CD4-positive, CD25-positive, alpha-beta regulatory T cell (primary cell): ENCODE data around the gene NDC80. TPM values are rescaled to one million over a fixed set of nuclear protein-coding genes. Genes with fewer than 3 reads are reported as not detected.
"Not testable (repeated sequence)": the region's sequence is repeated elsewhere in the genome, so short reads cannot be mapped to it uniquely, and the experiment has no call there.

Experiments
- ATAC-seq, 2 donors: fragments of 150-1000 bp; cut with Tn5 transposase; one replicate each; pipeline ENCODE4 v1.10.0; 2021; ENCODE audit warnings: low read depth in 2 of 2, moderate number of reproducible peaks in 2 of 2, moderate library complexity in 1 of 2
- DNase-seq, 3 donors: peaks; one replicate each; pipeline versions ENCODE4 v3.0.0 to v3.0.0-alpha.2; 2012 to 2022; ENCODE audit warnings: mixed read lengths in 1 of 3
- H3K27ac ChIP-seq: one replicate; pipeline ENCODE4 v1.7.0; 2013; ENCODE audit warnings: mild to moderate bottlenecking, low read length; ENCODE audit not compliant: insufficient read depth, poor library complexity, severe bottlenecking
- H3K27me3 ChIP-seq: one replicate; pipeline ENCODE4 v1.7.0; 2013; ENCODE audit warnings: low read length; ENCODE audit not compliant: control insufficient read depth, insufficient read depth
- H3K36me3 ChIP-seq: one replicate; pipeline ENCODE4 v1.7.0; 2013; ENCODE audit warnings: mild to moderate bottlenecking, low read length, moderate library complexity; ENCODE audit not compliant: control insufficient read depth, insufficient read depth
- H3K4me1 ChIP-seq: 2 replicates; pipeline ENCODE4 v1.7.0; 2013; ENCODE audit warnings: mild to moderate bottlenecking, low read length; ENCODE audit not compliant: insufficient read depth, control insufficient read depth, poor library complexity, severe bottlenecking
- H3K4me3 ChIP-seq: one replicate; pipeline ENCODE4 v1.7.0; 2013; ENCODE audit warnings: low read depth, mild to moderate bottlenecking, low read length, moderate library complexity
- H3K9me3 ChIP-seq, 2 experiments: 1 replicate in 1 of 2; 2 replicates in 1 of 2; pipeline ENCODE4 v1.7.0; 2013; ENCODE audit warnings: low read length in 2 of 2, mild to moderate bottlenecking in 1 of 2, moderate library complexity in 1 of 2; ENCODE audit not compliant: control insufficient read depth in 2 of 2
- H3K27ac Mint-ChIP-seq, 3 donors: one replicate each; pipeline ENCODE4 v1.8.0; 2020 to 2022; ENCODE audit warnings: mild to moderate bottlenecking in 3 of 3, mixed read lengths in 3 of 3, moderate library complexity in 2 of 3
- H3K27me3 Mint-ChIP-seq: one replicate; pipeline ENCODE4 v1.8.0; 2022; ENCODE audit warnings: mild to moderate bottlenecking, mixed read lengths
- H3K36me3 Mint-ChIP-seq: one replicate; pipeline ENCODE4 v1.8.0; 2020; ENCODE audit warnings: mixed read lengths
- H3K4me1 Mint-ChIP-seq, 4 donors: one replicate each; pipeline ENCODE4 v1.8.0; 2020 to 2022; ENCODE audit warnings: mixed read lengths in 4 of 4, mild to moderate bottlenecking in 1 of 4
- H3K4me3 Mint-ChIP-seq, 4 donors: one replicate each; pipeline ENCODE4 v1.8.0; 2020 to 2022; ENCODE audit warnings: mild to moderate bottlenecking in 4 of 4, mixed read lengths in 4 of 4, moderate library complexity in 3 of 4
- H3K9me3 Mint-ChIP-seq, 7 donors: one replicate each; pipeline ENCODE4 v1.8.0; 2020 to 2022; ENCODE audit warnings: mixed read lengths in 7 of 7, mild to moderate bottlenecking in 3 of 7, moderate library complexity in 2 of 7
- polyA plus RNA-seq, 4 donors: library from polyadenylated mRNA; unstranded; fragments of 300-500 nt; fragmentation: Illumina TruSeq; gene quantifications; one replicate each; pipeline ENCODE4 v1.2.3, GENCODE V29; 2021
- total RNA-seq: library from RNA; stranded (reverse); gene quantifications from one replicate; pipeline ENCODE4 v1.2.3, GENCODE V29; 2022

The NDC80 gene
- total RNA-seq (20.3 TPM), polyA plus RNA-seq (10 to 100 TPM in 3 of 4 donors, 1 to 10 TPM in 1; 9.5 to 18.7 (median 11.1) TPM)

- ATAC-seq = peak; percentile 75 to 78
- H3K4me3 Mint-ChIP-seq = peak within 1 kb of the TSS; percentile 99 to 100 (median 99)
- peak; percentile 78 to 94 (median 89) for DNase-seq
- Histone ChIP-seq H3K9me3 (no peaks in the 10 kb centered on the region), H3K4me1 (peaks cover 47% of the 10 kb centered on the region), H3K4me3 (peak within 1 kb of the TSS; percentile 98), H3K27ac (peak within 1 kb of the TSS; percentile 98), H3K36me3 (no peaks in the 10 kb centered on the region), H3K27me3 (no peaks in the 10 kb centered on the region)
- peaks cover 40 to 76% (median 61%) of the 10 kb centered on the region in 4 donors for H3K4me1 Mint-ChIP-seq
- peaks cover 18% of the 10 kb centered on the region for H3K36me3 Mint-ChIP-seq
- H3K27ac Mint-ChIP-seq = peak within 1 kb of the TSS; percentile 98 to 100 (median 99)
- H3K9me3 Mint-ChIP-seq = no peaks in the 10 kb centered on the region
- no peaks in the 10 kb centered on the region for H3K27me3 Mint-ChIP-seq
Observed at GRCh38 chr18:2571200-2572170, at the start of gene NDC80, which contains the start of gene METTL4. Gene NDC80, plus strand, starts transcription at chr18:2571557. Its CDS starts 1,429 bp downstream, at chr18:2572986. Gene METTL4, minus strand, starts transcription at chr18:2571505. Its CDS starts 4,289 bp downstream, at chr18:2567216.

GRCh38 chr18:2522112-2522511 is 49.2 kb upstream of the NDC80 start:
- no peaks in the 10 kb centered on the region for H3K4me1 ChIP-seq
- H3K27me3 Mint-ChIP-seq = no peaks in the 10 kb centered on the region
- peaks cover 0 to 7% (median 4%) of the 10 kb centered on the region in 4 donors for H3K4me1 Mint-ChIP-seq
- no peak overlapping the region for H3K27ac Mint-ChIP-seq
- no peak for DNase-seq
- H3K27me3 ChIP-seq = no peaks in the 10 kb centered on the region
- no peaks in the 10 kb centered on the region for H3K36me3 ChIP-seq
- H3K27ac ChIP-seq = no peak overlapping the region
- no peaks in the 10 kb centered on the region for H3K9me3 ChIP-seq
- H3K4me3 Mint-ChIP-seq = peak overlapping the region in 1 of 4 donors; percentile 7
- no peak overlapping the region for H3K4me3 ChIP-seq
- no peak for ATAC-seq
- H3K9me3 Mint-ChIP-seq = no peaks in the 10 kb centered on the region
- H3K36me3 Mint-ChIP-seq = peaks cover 8% of the 10 kb centered on the region

- not testable (repeated sequence) for H3K36me3 Mint-ChIP-seq, H3K4me1 ChIP-seq, H3K36me3 ChIP-seq, H3K4me1 Mint-ChIP-seq, DNase-seq, H3K9me3 ChIP-seq, H3K27ac Mint-ChIP-seq, H3K27me3 Mint-ChIP-seq, H3K4me3 ChIP-seq, H3K27ac ChIP-seq, ATAC-seq, H3K27me3 ChIP-seq, H3K4me3 Mint-ChIP-seq, H3K9me3 Mint-ChIP-seq
Observed at GRCh38 chr18:2524794-2525198, 46.6 kb upstream of the NDC80 start.

GRCh38 chr18:2526329-2526728 is 45.0 kb upstream of the NDC80 start:
- no peaks in the 10 kb centered on the region for H3K9me3 ChIP-seq
- no peaks in the 10 kb centered on the region for H3K4me1 ChIP-seq
- Mint-ChIP-seq H3K27me3 (no peaks in the 10 kb centered on the region), H3K36me3 (peaks cover 9% of the 10 kb centered on the region), H3K4me3 (no peak overlapping the region), H3K27ac (no peak overlapping the region), H3K9me3 (no peaks in the 10 kb centered on the region), H3K4me1 (peaks cover 0 to 7% (median 1%) of the 10 kb centered on the region in 4 donors)
- no peak overlapping the region for H3K4me3 ChIP-seq
- H3K27me3 ChIP-seq = no peaks in the 10 kb centered on the region
- no peak for DNase-seq
- H3K36me3 ChIP-seq = no peaks in the 10 kb centered on the region
- no peak overlapping the region for H3K27ac ChIP-seq
- no peak for ATAC-seq

- no peak for ATAC-seq
Observed at GRCh38 chr18:2529154-2529553, 42.2 kb upstream of the NDC80 start.

GRCh38 chr18:2531751-2532150 is 39.6 kb upstream of the NDC80 start:
- Histone ChIP-seq H3K36me3 (peaks cover 2% of the 10 kb centered on the region), H3K4me1 (no peaks in the 10 kb centered on the region), H3K4me3 (no peak overlapping the region), H3K9me3 (no peaks in the 10 kb centered on the region), H3K27ac (no peak overlapping the region), H3K27me3 (no peaks in the 10 kb centered on the region)
- Mint-ChIP-seq H3K36me3 (peaks cover 40% of the 10 kb centered on the region), H3K4me1 (peaks cover 0 to 6% (median 0%) of the 10 kb centered on the region in 4 donors), H3K27me3 (no peaks in the 10 kb centered on the region), H3K9me3 (no peaks in the 10 kb centered on the region), H3K27ac (no peak overlapping the region), H3K4me3 (no peak overlapping the region)
- ATAC-seq = no peak
- DNase-seq = no peak

More at GRCh38 chr18:2529154-2529553, 42.2 kb upstream of the NDC80 start:
- no peaks in the 10 kb centered on the region for H3K9me3 Mint-ChIP-seq
- no peaks in the 10 kb centered on the region for H3K36me3 ChIP-seq
- no peak overlapping the region for H3K27ac ChIP-seq
- no peak for DNase-seq
- no peaks in the 10 kb centered on the region for H3K27me3 ChIP-seq
- H3K4me3 ChIP-seq = no peak overlapping the region
- H3K36me3 Mint-ChIP-seq = peaks cover 20% of the 10 kb centered on the region
- H3K9me3 ChIP-seq = no peaks in the 10 kb centered on the region
- no peaks in the 10 kb centered on the region for H3K4me1 Mint-ChIP-seq
- H3K27ac Mint-ChIP-seq = no peak overlapping the region
- H3K27me3 Mint-ChIP-seq = no peaks in the 10 kb centered on the region
- no peak overlapping the region for H3K4me3 Mint-ChIP-seq
- no peaks in the 10 kb centered on the region for H3K4me1 ChIP-seq

GRCh38 chr18:2532797-2533196 is 38.6 kb upstream of the NDC80 start:
- Mint-ChIP-seq H3K4me3 (no peak overlapping the region), H3K36me3 (peaks cover 45% of the 10 kb centered on the region), H3K27me3 (no peaks in the 10 kb centered on the region), H3K27ac (peak overlapping the region in 1 of 3 donors; percentile 13), H3K4me1 (peaks cover 0 to 6% (median 0%) of the 10 kb centered on the region in 4 donors), H3K9me3 (no peaks in the 10 kb centered on the region)
- Histone ChIP-seq H3K27ac (no peak overlapping the region), H3K4me3 (no peak overlapping the region), H3K9me3 (no peaks in the 10 kb centered on the region), H3K36me3 (peaks cover 8% of the 10 kb centered on the region), H3K27me3 (no peaks in the 10 kb centered on the region), H3K4me1 (no peaks in the 10 kb centered on the region)
- ATAC-seq (no peak), DNase-seq (no peak)
